Adrenal gland (tissue), 12 donors: ENCODE measurements around the gene EXOC3L2. TPM values are rescaled to one million over a fixed set of nuclear protein-coding genes. Genes with fewer than 3 reads are reported as not detected.

ENCODE experiments used
- DNase-seq, 7 donors: peaks; one replicate each; pipeline ENCODE4 v3.0.0-alpha.2; 2019 to 2020
- H3K27ac ChIP-seq, 5 donors: fragments of 200-600 bp; sonication (generic) in 4 of 5; 1 replicate in 3 of 5; 2 replicates in 2 of 5; pipeline versions ENCODE4 v1.5.1 to v1.8.0; 2016 to 2020; ENCODE audit warnings: mild to moderate bottlenecking in 1 of 5
- H3K27me3 ChIP-seq: fragments of 200-600 bp; 2 replicates; pipeline ENCODE4 v1.8.0; 2021
- H3K36me3 ChIP-seq, 2 donors: fragments of 200-600 bp; replicated peaks in 1 of 2; 1 replicate in 1 of 2; 2 replicates in 1 of 2; pipeline versions ENCODE4 v1.5.1 to v1.8.0; 2018 to 2022
- H3K4me1 ChIP-seq, 2 donors: fragments of 200-600 bp; replicated peaks in 1 of 2; 1 replicate in 1 of 2; 2 replicates in 1 of 2; pipeline versions ENCODE4 v1.5.1 to v1.8.0; 2018 to 2021
- H3K4me3 ChIP-seq, 4 donors: fragments of 200-600 bp; sonication (generic) in 3 of 4; one replicate each; pipeline ENCODE4 v1.5.1; 2016 to 2018
- H3K9me3 ChIP-seq, 3 donors: fragments of 200-600 bp; sonication (generic) in 1 of 3; replicated peaks in 1 of 3; 1 replicate in 2 of 3; 2 replicates in 1 of 3; pipeline versions ENCODE4 v1.5.1 to v1.8.0; 2016 to 2021
- CTCF ChIP-seq, 6 experiments: fragments of 450-650 bp in 4 of 6; fragments of 200-600 bp in 2 of 6; sonication (generic) in 1 of 6; IDR thresholded peaks; 1 replicate in 5 of 6; 2 replicates in 1 of 6; pipeline versions ENCODE4 v1.5.1 to v1.8.0; 2016 to 2021; ENCODE audit warnings: antibody characterized with exemption in 6 of 6, mild to moderate bottlenecking in 2 of 6, moderate library complexity in 1 of 6
- POLR2A ChIP-seq, 2 donors: fragments of 450-650 bp; IDR thresholded peaks; one replicate each; pipeline ENCODE4 v1.6.1; 2017; ENCODE audit warnings: antibody characterized with exemption in 2 of 2, mild to moderate bottlenecking in 2 of 2, moderate library complexity in 1 of 2
- WGBS, 4 donors: extraction: QIAGEN DNeasy Blood & Tissue Kit in 2 of 4; methylation state at CpG; one replicate each; pipeline versions ENCODE4 v1.1.5 to v1.1.7; 2013 to 2017; 5-methylcytosine and 5-hydroxymethylcytosine counted together
- intact Hi-C, 2 donors: fragments of 100-400 bp; cut with DNase I; formaldehyde crosslinking; loops; one replicate each; pipeline versions ENCODE4 v1.14.1 to v1.15.0; 2022 to 2023
- polyA plus RNA-seq, 3 donors: library from polyadenylated mRNA; stranded (reverse); fragments of 200-250 nt in 2 of 3; fragments of 350-450 nt in 1 of 3; fragmentation: Illumina TruSeq in 1 of 3; extraction: RNeasy Lipid Tissue Mini Kit (QIAGEN cat#74804) in 1 of 3; gene quantifications; one replicate each; pipeline ENCODE4 v1.2.3, GENCODE V29; 2013 to 2014
- total RNA-seq, 9 donors: library from RNA; depleted of rRNA in 4 of 9; stranded (reverse); fragments of >200 nt in 4 of 9; fragments of 120-200 nt in 1 of 9; fragmentation: NEBNext Ultra II Directional in 1 of 9; extraction: Animal tissue kit (Norgen Biotek cat#: 25700) in 1 of 9; gene quantifications; one replicate each; pipeline versions ENCODE4 v1.1.0 to v1.2.4, GENCODE V29; 2013 to 2023
- donor health status: healthy with polysubstance abuse.
- donor health status: Bipolar disorder and iron deficiency.
- donor health status: DM: yes; HTN: yes; CAD: no.
- donor health status: DM: no; HTN: no; CAD: no.
- donor health status: DM: no; HTN: no; CAD: no.
- donor health status: DM: yes; HTN: yes; CAD: no.

The EXOC3L2 gene
- total and polyA plus RNA-seq, 12 donors, result 2.1 to 26.4 (median 16.3) TPM

- peaks cover 9% of the 10 kb centered on the region for H3K27me3 ChIP-seq
- WGBS, 4 donors, result 22 to 42% (median 25%) methylated on average over 16 to 46 of the region's 46 CpGs
Measured at GRCh38 chr19:45217193-45217956, 27.8 kb downstream of the EXOC3L2 start.

GRCh38 chr19:45216667-45217066, 28.5 kb downstream of the EXOC3L2 start:
- peaks cover 9% of the 10 kb centered on the region for H3K27me3 ChIP-seq
- intact Hi-C loops, result no loop called here
- TF ChIP-seq CTCF (IDR thresholded peaks at IDR 0.05), result no peak
- no peak for TF ChIP-seq POLR2A (IDR thresholded peaks at IDR 0.05)
- peaks cover 3 to 22% of the 10 kb centered on the region in 2 donors for H3K4me1 ChIP-seq
- WGBS, 4 donors, result 57 to 65% (median 63%) methylated on average over 6 of the region's 6 CpGs
- no peaks in the 10 kb centered on the region for H3K9me3 ChIP-seq
- H3K4me3 ChIP-seq, result no peak overlapping the region
- H3K27ac ChIP-seq, result no peak overlapping the region
- H3K36me3 ChIP-seq, result no peaks in the 10 kb centered on the region
- no peak for DNase-seq

More at GRCh38 chr19:45217193-45217956, 27.8 kb downstream of the EXOC3L2 start:
- Histone ChIP-seq H3K9me3 (no peaks in the 10 kb centered on the region), H3K4me1 (peaks cover 0 to 14% of the 10 kb centered on the region in 2 donors), H3K27ac (peak overlapping the region in 2 of 5 donors; percentile 26 to 59), H3K4me3 (no peak overlapping the region), H3K36me3 (no peaks in the 10 kb centered on the region)
- intact Hi-C loops, result no loop called here
- no peak for DNase-seq
- no peak for TF ChIP-seq POLR2A (IDR thresholded peaks at IDR 0.05)
- no peak for TF ChIP-seq CTCF (IDR thresholded peaks at IDR 0.05)

- TF ChIP-seq POLR2A (IDR thresholded peaks at IDR 0.05), result no peak
- TF ChIP-seq CTCF (IDR thresholded peaks at IDR 0.05), result peak in 1 of 6 experiments; percentile 23
- no peaks in the 10 kb centered on the region for H3K36me3 ChIP-seq
- peak overlapping the region in 3 of 5 donors; percentile 19 to 84 (median 31) for H3K27ac ChIP-seq
- 6 to 21% (median 13%) methylated on average over 6 to 34 of the region's 35 CpGs for WGBS, 4 donors
- H3K9me3 ChIP-seq, result no peaks in the 10 kb centered on the region
- DNase-seq, result peak; percentile 26 to 72 (median 53)
- intact Hi-C loops, result no loop called here
- peaks cover 9% of the 10 kb centered on the region for H3K27me3 ChIP-seq
- peaks cover 7 to 26% of the 10 kb centered on the region in 2 donors for H3K4me1 ChIP-seq
- no peak overlapping the region for H3K4me3 ChIP-seq
Measured at GRCh38 chr19:45215391-45216191, 29.6 kb downstream of the EXOC3L2 start.

- DNase-seq, result no peak
- Histone ChIP-seq H3K4me3 (no peak overlapping the region), H3K4me1 (peaks cover 7 to 26% of the 10 kb centered on the region in 2 donors), H3K27ac (peak overlapping the region in 2 of 5 donors; percentile 52 to 74), H3K36me3 (no peaks in the 10 kb centered on the region), H3K27me3 (peaks cover 9% of the 10 kb centered on the region), H3K9me3 (no peaks in the 10 kb centered on the region)
- 64 to 75% (median 72%) methylated on average over 16 to 23 of the region's 23 CpGs for WGBS, 4 donors
- TF ChIP-seq CTCF (IDR thresholded peaks at IDR 0.05), result no peak
- TF ChIP-seq POLR2A (IDR thresholded peaks at IDR 0.05), result no peak
- intact Hi-C loops, result no loop called here
Measured at GRCh38 chr19:45213031-45213430, 32.2 kb downstream of the EXOC3L2 start.
